WERI-Rb-1 (cell line): ENCODE results near the gene SOX6.

ENCODE experiments used
- DNase-seq: peaks from one replicate; pipeline ENCODE4 v3.0.0-alpha.2; 2020
- H3K27ac ChIP-seq: fragments of 250-450 bp; sonication (Bioruptor Pico); 2 replicates; pipeline ENCODE4 v1.5.1; 2020; ENCODE audit warnings: mild to moderate bottlenecking, moderate library complexity
- H3K27me3 ChIP-seq: fragments of 250-450 bp; sonication (Bioruptor Pico); 2 replicates; pipeline ENCODE4 v1.5.1; 2021; ENCODE audit warnings: mild to moderate bottlenecking, low read depth, moderate library complexity; ENCODE audit not compliant: insufficient read depth, severe bottlenecking
- H3K36me3 ChIP-seq: fragments of 250-450 bp; sonication (Bioruptor Pico); 2 replicates; pipeline ENCODE4 v1.5.1; 2020; ENCODE audit warnings: mild to moderate bottlenecking, moderate library complexity
- H3K4me3 ChIP-seq: 2 replicates; pipeline ENCODE4 v1.5.1; 2011; ENCODE audit warnings: low read depth, mild to moderate bottlenecking, control low read depth, low read length
- H3K9me3 ChIP-seq: fragments of 250-450 bp; sonication (Bioruptor Pico); 2 replicates; pipeline ENCODE4 v1.5.1; 2021; ENCODE audit warnings: mild to moderate bottlenecking, moderate library complexity; ENCODE audit not compliant: severe bottlenecking
- CTCF ChIP-seq: IDR thresholded peaks from 2 replicates; pipeline ENCODE4 v1.5.1; 2011; ENCODE audit warnings: low read depth, mild to moderate bottlenecking, control low read depth, inconsistent platforms, low read length

SOX6 gene

DNA sequence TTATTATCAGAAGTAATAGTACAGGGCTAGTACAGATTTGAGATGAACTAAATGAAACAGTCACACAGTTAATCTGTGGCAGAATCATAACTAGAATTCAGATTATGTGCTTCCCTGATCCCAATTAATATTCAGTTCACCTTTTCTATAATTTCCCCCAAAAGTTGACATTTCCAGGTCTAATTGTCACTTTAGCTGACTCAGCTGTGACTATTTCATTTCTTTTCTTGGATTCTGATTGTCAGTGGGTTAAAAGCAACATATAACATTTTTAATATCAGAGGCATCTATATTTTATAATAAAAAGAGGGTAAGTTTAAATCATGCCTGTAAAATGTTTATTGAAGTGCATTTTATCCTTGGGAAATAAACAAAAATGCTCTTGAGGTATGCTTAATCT, 28.8 kb upstream of the SOX6 start:
- Histone ChIP-seq H3K27me3 (no peaks in the 10 kb centered on the region), H3K36me3 (no peaks in the 10 kb centered on the region), H3K9me3 (no peaks in the 10 kb centered on the region), H3K4me3 (no peak overlapping the region), H3K27ac (no peak overlapping the region)
- no peak for DNase-seq
- TF ChIP-seq CTCF = no peak

GRCh38 chr11:16382638-16383380, 26.5 kb upstream of the SOX6 start:
- H3K36me3 ChIP-seq = no peaks in the 10 kb centered on the region
- no peak overlapping the region for H3K27ac ChIP-seq
- H3K27me3 ChIP-seq = no peaks in the 10 kb centered on the region
- H3K4me3 ChIP-seq = no peak overlapping the region
- H3K9me3 ChIP-seq = no peaks in the 10 kb centered on the region
- DNase-seq = no peak
- no peak for TF ChIP-seq CTCF

GRCh38 chr11:16382186-16382585, 25.8 kb upstream of the SOX6 start:
- no peak for DNase-seq
- Histone ChIP-seq H3K4me3 (no peak overlapping the region), H3K9me3 (no peaks in the 10 kb centered on the region), H3K36me3 (no peaks in the 10 kb centered on the region), H3K27ac (no peak overlapping the region), H3K27me3 (no peaks in the 10 kb centered on the region)
- no peak for TF ChIP-seq CTCF

DNA sequence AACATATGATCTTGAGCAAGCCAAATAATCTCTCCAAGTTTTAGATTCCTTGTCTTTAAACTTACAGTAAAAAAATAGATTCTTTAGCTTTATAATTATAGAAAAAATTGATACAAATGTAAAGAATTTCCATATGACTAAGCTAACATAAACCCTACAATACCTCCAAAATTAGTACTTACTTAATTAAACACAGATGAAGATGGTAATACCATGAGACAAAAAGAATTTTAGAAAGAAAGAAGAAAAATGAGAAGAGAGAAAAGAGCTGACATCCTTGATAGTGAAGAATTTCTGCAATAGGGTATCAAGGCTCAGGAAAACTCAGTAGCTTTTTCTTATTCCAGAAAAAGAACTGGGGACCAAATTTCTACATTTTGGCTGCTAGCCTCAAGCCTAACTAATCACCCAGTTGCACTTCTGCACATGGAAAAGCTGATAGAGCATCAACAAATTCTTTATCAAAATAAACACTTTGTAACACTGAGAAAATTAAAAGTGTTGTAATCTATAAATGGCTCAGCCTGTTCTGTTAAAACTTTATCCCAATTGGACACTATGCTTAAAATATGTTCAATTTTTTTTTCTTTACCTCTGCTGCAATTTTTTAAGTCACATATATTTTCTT, 24.7 kb upstream of the SOX6 start:
- no peaks in the 10 kb centered on the region for H3K27me3 ChIP-seq
- no peak overlapping the region for H3K4me3 ChIP-seq
- no peaks in the 10 kb centered on the region for H3K9me3 ChIP-seq
- no peak overlapping the region for H3K27ac ChIP-seq
- no peak for DNase-seq
- no peak for TF ChIP-seq CTCF
- H3K36me3 ChIP-seq = no peaks in the 10 kb centered on the region

- Histone ChIP-seq H3K9me3 (no peaks in the 10 kb centered on the region), H3K4me3 (no peak overlapping the region), H3K27ac (no peak overlapping the region), H3K36me3 (no peaks in the 10 kb centered on the region), H3K27me3 (no peaks in the 10 kb centered on the region)
- DNase-seq = no peak
- no peak for TF ChIP-seq CTCF
Measured at GRCh38 chr11:16378906-16379305, 22.6 kb upstream of the SOX6 start.
